Measurements from ENCODE around the gene MRPL2. TPM values are rescaled to one million over a fixed set of nuclear protein-coding genes. Genes with fewer than 3 reads are reported as not detected.
"Not testable (repeated sequence)": the region's sequence is repeated elsewhere in the genome, so short reads cannot be mapped to it uniquely, and the experiment has no call there.

The MRPL2 gene
- total and polyA plus RNA-seq, 10 donors, result 11.0 to 53.9 (median 38.0) TPM

- 66 to 80% (median 73%) methylated on average over 4 of the region's 4 CpGs for WGBS, 5 donors
- Histone ChIP-seq H3K27me3 (replicated peaks in 1 of 7) (no peaks in the 10 kb centered on the region), H3K36me3 (no peaks in the 10 kb centered on the region), H3K4me1 (peaks cover 0 to 22% (median 6%) of the 10 kb centered on the region in 6 donors), H3K9me3 (no peaks in the 10 kb centered on the region), H3K4me3 (no peak overlapping the region), H3K27ac (peak overlapping the region in 4 of 8 donors; percentile 4 to 36 (median 24))
- DNase-seq, result peak; percentile 2
- intact Hi-C loops (cut with DNase I; ENCODE audit: low total_unique reads), result no loop called here
- TF ChIP-seq POLR2A (IDR thresholded peaks at IDR 0.05) (no peak), CTCF (IDR thresholded peaks at IDR 0.05 in 8 of 11, conservative IDR thresholded peaks at IDR 0.05 in 3 of 11) (no peak), POLR2AphosphoS5 (IDR thresholded peaks at IDR 0.05) (no peak)
These were observed 30.2 kb upstream of the MRPL2 start for GRCh38 chr6:43089467-43089866.

GRCh38 chr6:43088654-43089056 is 29.4 kb upstream of the MRPL2 start:
- 82 to 87% (median 85%) methylated on average over 4 of the region's 4 CpGs for WGBS, 5 donors
- Histone ChIP-seq H3K27ac (no peak overlapping the region), H3K4me3 (no peak overlapping the region), H3K36me3 (no peaks in the 10 kb centered on the region), H3K27me3 (replicated peaks in 1 of 7) (no peaks in the 10 kb centered on the region), H3K4me1 (peaks cover 0 to 14% (median 4%) of the 10 kb centered on the region in 6 donors), H3K9me3 (no peaks in the 10 kb centered on the region)
- TF ChIP-seq POLR2AphosphoS5 (IDR thresholded peaks at IDR 0.05) (no peak), POLR2A (IDR thresholded peaks at IDR 0.05) (no peak), CTCF (IDR thresholded peaks at IDR 0.05 in 8 of 11, conservative IDR thresholded peaks at IDR 0.05 in 3 of 11) (no peak)
- intact Hi-C loops (cut with DNase I; ENCODE audit: low total_unique reads), result no loop called here
- DNase-seq, result peak; percentile 4

GRCh38 chr6:43086022-43086658 is 26.9 kb upstream of the MRPL2 start:
- Histone ChIP-seq H3K27ac (no peak overlapping the region), H3K36me3 (no peaks in the 10 kb centered on the region), H3K27me3 (replicated peaks in 1 of 7) (no peaks in the 10 kb centered on the region), H3K4me3 (no peak overlapping the region), H3K4me1 (peaks cover 0 to 7% (median 0%) of the 10 kb centered on the region in 6 donors), H3K9me3 (no peaks in the 10 kb centered on the region)
- 62 to 78% (median 69%) methylated on average over 8 of the region's 8 CpGs for WGBS, 5 donors
- DNase-seq, result peak; percentile 15
- TF ChIP-seq POLR2AphosphoS5 (IDR thresholded peaks at IDR 0.05), result no peak
- TF ChIP-seq CTCF (IDR thresholded peaks at IDR 0.05 in 8 of 11, conservative IDR thresholded peaks at IDR 0.05 in 3 of 11), result no peak
- no peak for TF ChIP-seq POLR2A (IDR thresholded peaks at IDR 0.05)
- intact Hi-C loops (cut with DNase I; ENCODE audit: low total_unique reads), result no loop called here

- no peak for TF ChIP-seq POLR2AphosphoS5 (IDR thresholded peaks at IDR 0.05)
- no peak for TF ChIP-seq CTCF (IDR thresholded peaks at IDR 0.05 in 8 of 11, conservative IDR thresholded peaks at IDR 0.05 in 3 of 11)
- no peak for TF ChIP-seq POLR2A (IDR thresholded peaks at IDR 0.05)
- H3K27me3 ChIP-seq (replicated peaks in 1 of 7), result no peaks in the 10 kb centered on the region
- WGBS, 5 donors, result 62 to 77% (median 69%) methylated on average over 13 of the region's 13 CpGs
- no peaks in the 10 kb centered on the region for H3K4me1 ChIP-seq
- no peak overlapping the region for H3K4me3 ChIP-seq
- DNase-seq, result peak; percentile 24
- no peaks in the 10 kb centered on the region for H3K36me3 ChIP-seq
- intact Hi-C loops (cut with DNase I; ENCODE audit: low total_unique reads), result no loop called here
- H3K9me3 ChIP-seq, result no peaks in the 10 kb centered on the region
- H3K27ac ChIP-seq, result no peak overlapping the region
These were observed 23.8 kb upstream of the MRPL2 start for GRCh38 chr6:43082806-43083655.

GRCh38 chr6:43081922-43082321 is 22.7 kb upstream of the MRPL2 start:
- H3K4me3 ChIP-seq; H3K27ac ChIP-seq; DNase-seq; intact Hi-C loops (cut with DNase I; ENCODE audit: low total_unique reads); H3K9me3 ChIP-seq; H3K36me3 ChIP-seq: not testable (repeated sequence)
- Histone ChIP-seq H3K27me3 (replicated peaks in 1 of 7) (peaks cover 0 to 11% (median 10%) of the 10 kb centered on the region in 7 donors), H3K4me1 (peaks cover 0 to 10% (median 5%) of the 10 kb centered on the region in 6 donors)
- whole genome bisulfite sequencing, 5 donors, result 80 to 86% (median 83%) methylated on average over 9 of the region's 9 CpGs
